HL-60 (cell line): ENCODE results near the gene CUTA.

ENCODE experiments used
- DNase-seq, 2 experiments: peaks; one replicate each; pipeline ENCODE4 v3.0.0-alpha.2; 2010 to 2020; ENCODE audit warnings: low read depth in 1 of 2, low spot score in 1 of 2
- H3K27ac ChIP-seq: fragments of 250-450 bp; sonication (Bioruptor Pico); replicated peaks from 2 replicates; pipeline ENCODE4 v1.5.1; 2020; ENCODE audit warnings: mild to moderate bottlenecking, moderate library complexity
- H3K27me3 ChIP-seq: fragments of 250-450 bp; sonication (Bioruptor Pico); 2 replicates; pipeline ENCODE4 v1.5.1; 2021; ENCODE audit warnings: mild to moderate bottlenecking, moderate library complexity; ENCODE audit not compliant: insufficient read depth, poor library complexity, severe bottlenecking
- H3K4me3 ChIP-seq: replicated peaks from 2 replicates; pipeline ENCODE4 v1.5.1; 2011; ENCODE audit warnings: mild to moderate bottlenecking, control low read depth, low read length; ENCODE audit not compliant: insufficient read depth
- GABPA ChIP-seq: IDR thresholded peaks from 2 replicates; pipeline ENCODE4 v1.6.1; 2012; ENCODE audit warnings: low read depth
- POLR2AphosphoS5 ChIP-seq: IDR thresholded peaks from 2 replicates; pipeline ENCODE4 v1.6.1; 2012; ENCODE audit warnings: low read depth
- SPI1 ChIP-seq: IDR thresholded peaks from 2 replicates; pipeline ENCODE4 v1.6.1; 2012; ENCODE audit warnings: low read depth, mild to moderate bottlenecking, borderline replicate concordance
- TF ChIP-seq, protein P1 (sequence below): IDR thresholded peaks from 2 replicates; pipeline ENCODE4 v1.6.1; 2012; ENCODE audit warnings: low read depth; ENCODE audit not compliant: insufficient replicate concordance
- TF ChIP-seq, protein P2 (sequence below): IDR thresholded peaks from one replicate; pipeline ENCODE4 v1.5.1; 2011; ENCODE audit warnings: low read length, control low read depth, inconsistent platforms; ENCODE audit not compliant: insufficient read depth

The CUTA gene

DNA sequence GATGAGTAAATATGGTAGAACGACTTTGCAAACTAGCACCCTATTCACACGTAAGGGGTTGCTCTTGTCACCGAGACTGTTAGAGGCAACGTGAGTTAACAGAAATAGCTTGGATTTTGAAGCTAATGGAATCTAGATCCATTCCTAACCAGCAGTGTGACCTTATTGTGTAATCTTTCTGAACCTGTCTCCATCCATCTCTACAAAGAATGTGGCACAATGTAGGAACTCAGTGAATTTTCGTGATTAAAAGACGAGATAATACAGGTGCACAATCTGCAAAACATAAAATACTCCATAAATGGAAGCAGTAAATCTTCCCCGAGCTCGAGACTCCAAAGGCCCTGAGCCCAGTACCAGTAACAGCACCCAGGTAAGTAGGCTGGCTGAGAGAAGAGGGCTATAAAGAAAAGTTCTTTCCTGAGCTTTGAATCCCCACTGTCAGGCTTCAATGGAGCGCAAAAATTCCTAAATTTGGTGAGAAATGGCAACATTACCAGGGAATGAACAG is 27.1 kb downstream of the CUTA start:
- TF ChIP-seq SPI1 (no peak), GABPA (no peak), POLR2AphosphoS5 (no peak)
- TF ChIP-seq, protein P1, sequence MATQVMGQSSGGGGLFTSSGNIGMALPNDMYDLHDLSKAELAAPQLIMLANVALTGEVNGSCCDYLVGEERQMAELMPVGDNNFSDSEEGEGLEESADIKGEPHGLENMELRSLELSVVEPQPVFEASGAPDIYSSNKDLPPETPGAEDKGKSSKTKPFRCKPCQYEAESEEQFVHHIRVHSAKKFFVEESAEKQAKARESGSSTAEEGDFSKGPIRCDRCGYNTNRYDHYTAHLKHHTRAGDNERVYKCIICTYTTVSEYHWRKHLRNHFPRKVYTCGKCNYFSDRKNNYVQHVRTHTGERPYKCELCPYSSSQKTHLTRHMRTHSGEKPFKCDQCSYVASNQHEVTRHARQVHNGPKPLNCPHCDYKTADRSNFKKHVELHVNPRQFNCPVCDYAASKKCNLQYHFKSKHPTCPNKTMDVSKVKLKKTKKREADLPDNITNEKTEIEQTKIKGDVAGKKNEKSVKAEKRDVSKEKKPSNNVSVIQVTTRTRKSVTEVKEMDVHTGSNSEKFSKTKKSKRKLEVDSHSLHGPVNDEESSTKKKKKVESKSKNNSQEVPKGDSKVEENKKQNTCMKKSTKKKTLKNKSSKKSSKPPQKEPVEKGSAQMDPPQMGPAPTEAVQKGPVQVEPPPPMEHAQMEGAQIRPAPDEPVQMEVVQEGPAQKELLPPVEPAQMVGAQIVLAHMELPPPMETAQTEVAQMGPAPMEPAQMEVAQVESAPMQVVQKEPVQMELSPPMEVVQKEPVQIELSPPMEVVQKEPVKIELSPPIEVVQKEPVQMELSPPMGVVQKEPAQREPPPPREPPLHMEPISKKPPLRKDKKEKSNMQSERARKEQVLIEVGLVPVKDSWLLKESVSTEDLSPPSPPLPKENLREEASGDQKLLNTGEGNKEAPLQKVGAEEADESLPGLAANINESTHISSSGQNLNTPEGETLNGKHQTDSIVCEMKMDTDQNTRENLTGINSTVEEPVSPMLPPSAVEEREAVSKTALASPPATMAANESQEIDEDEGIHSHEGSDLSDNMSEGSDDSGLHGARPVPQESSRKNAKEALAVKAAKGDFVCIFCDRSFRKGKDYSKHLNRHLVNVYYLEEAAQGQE, result no peak
- TF ChIP-seq, protein P2, sequence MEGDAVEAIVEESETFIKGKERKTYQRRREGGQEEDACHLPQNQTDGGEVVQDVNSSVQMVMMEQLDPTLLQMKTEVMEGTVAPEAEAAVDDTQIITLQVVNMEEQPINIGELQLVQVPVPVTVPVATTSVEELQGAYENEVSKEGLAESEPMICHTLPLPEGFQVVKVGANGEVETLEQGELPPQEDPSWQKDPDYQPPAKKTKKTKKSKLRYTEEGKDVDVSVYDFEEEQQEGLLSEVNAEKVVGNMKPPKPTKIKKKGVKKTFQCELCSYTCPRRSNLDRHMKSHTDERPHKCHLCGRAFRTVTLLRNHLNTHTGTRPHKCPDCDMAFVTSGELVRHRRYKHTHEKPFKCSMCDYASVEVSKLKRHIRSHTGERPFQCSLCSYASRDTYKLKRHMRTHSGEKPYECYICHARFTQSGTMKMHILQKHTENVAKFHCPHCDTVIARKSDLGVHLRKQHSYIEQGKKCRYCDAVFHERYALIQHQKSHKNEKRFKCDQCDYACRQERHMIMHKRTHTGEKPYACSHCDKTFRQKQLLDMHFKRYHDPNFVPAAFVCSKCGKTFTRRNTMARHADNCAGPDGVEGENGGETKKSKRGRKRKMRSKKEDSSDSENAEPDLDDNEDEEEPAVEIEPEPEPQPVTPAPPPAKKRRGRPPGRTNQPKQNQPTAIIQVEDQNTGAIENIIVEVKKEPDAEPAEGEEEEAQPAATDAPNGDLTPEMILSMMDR, result no peak
- Histone ChIP-seq H3K27me3 (no peaks in the 10 kb centered on the region), H3K4me3 (peak overlapping the region; percentile 20; the same call in 1 of the 2 replicates), H3K27ac (peak overlapping the region; percentile 41)
- no peak for DNase-seq

GRCh38 chr6:33390173-33390572 is 27.7 kb downstream of the CUTA start:
- TF ChIP-seq SPI1 (no peak), GABPA (no peak), POLR2AphosphoS5 (no peak)
- DNase-seq, result no peak

GRCh38 chr6:33384581-33385020 is 33.3 kb downstream of the CUTA start:
- Histone ChIP-seq H3K27me3 (no peaks in the 10 kb centered on the region), H3K4me3 (no peak overlapping the region), H3K27ac (no peak overlapping the region)
- DNase-seq, result no peak
- TF ChIP-seq, protein P2, result no peak
- TF ChIP-seq, protein P1, result no peak
- TF ChIP-seq POLR2AphosphoS5, result no peak
- no peak for TF ChIP-seq SPI1
- TF ChIP-seq GABPA, result no peak

More at GRCh38 chr6:33390173-33390572, 27.7 kb downstream of the CUTA start:
- H3K4me3 ChIP-seq, result no peak overlapping the region
- no peaks in the 10 kb centered on the region for H3K27me3 ChIP-seq
- no peak overlapping the region for H3K27ac ChIP-seq

DNA sequence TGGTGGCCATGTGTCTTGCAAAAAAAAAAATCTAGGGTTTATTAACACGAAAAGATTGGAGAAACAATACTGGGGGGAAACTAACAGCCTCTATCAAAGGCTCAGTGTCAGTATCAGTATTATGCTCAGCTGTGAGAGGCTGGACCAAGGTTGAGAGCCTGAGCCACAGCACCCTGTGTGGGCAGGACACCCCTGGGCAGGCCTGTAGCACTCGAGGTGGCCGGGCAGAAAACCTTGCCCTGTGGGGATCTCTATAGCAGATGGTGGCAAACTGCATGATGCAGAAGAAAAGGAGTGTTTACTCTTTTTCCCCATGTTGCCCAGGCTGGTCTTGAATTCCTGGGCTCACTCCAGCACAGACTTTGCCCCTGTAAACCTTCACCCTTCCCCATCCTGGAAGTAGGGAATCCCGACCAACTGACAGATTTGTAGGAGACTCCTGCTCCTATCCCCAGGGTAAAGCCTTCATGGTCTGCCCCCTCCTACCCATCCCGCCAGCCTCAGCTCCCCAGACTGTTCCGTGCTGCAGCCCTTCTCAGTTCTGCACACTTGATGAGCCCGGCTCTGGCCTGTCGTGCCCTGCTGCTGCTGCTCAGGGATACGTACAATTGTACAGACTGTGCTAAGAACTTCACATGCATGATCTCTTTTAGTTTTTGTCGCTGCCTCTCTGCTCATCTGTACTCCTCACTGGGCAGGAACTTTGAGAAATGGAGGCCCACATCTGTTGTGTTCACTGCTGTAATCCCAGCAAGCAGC is 34.3 kb downstream of the CUTA start:
- H3K4me3 ChIP-seq, result no peak overlapping the region
- TF ChIP-seq GABPA, result no peak
- TF ChIP-seq, protein P1, result no peak
- no peak for TF ChIP-seq SPI1
- TF ChIP-seq, protein P2, result no peak
- no peak for TF ChIP-seq POLR2AphosphoS5
- H3K27me3 ChIP-seq, result no peaks in the 10 kb centered on the region
- H3K27ac ChIP-seq, result no peak overlapping the region
- no peak for DNase-seq
